Subcutaneous preadipocyte (primary cell): ENCODE results near the gene SEC14L5. TPM values are rescaled to one million over a fixed set of nuclear protein-coding genes. Genes with fewer than 3 reads are reported as not detected.

ENCODE experiments used
- total RNA-seq: library from RNA; depleted of rRNA; stranded (reverse); fragments of >200 nt; gene quantifications from 2 replicates; pipeline ENCODE4 v1.2.3, GENCODE V29; 2012

The SEC14L5 gene
- total RNA-seq = 0.59 and 1.1 TPM in 2 replicates

GRCh38 chr16:4957720-4958509 lies at the start of gene SEC14L5:
Gene SEC14L5 (plus strand): TSS chr16:4958330. CDS start chr16:4959324, 994 bp downstream.

DNA sequence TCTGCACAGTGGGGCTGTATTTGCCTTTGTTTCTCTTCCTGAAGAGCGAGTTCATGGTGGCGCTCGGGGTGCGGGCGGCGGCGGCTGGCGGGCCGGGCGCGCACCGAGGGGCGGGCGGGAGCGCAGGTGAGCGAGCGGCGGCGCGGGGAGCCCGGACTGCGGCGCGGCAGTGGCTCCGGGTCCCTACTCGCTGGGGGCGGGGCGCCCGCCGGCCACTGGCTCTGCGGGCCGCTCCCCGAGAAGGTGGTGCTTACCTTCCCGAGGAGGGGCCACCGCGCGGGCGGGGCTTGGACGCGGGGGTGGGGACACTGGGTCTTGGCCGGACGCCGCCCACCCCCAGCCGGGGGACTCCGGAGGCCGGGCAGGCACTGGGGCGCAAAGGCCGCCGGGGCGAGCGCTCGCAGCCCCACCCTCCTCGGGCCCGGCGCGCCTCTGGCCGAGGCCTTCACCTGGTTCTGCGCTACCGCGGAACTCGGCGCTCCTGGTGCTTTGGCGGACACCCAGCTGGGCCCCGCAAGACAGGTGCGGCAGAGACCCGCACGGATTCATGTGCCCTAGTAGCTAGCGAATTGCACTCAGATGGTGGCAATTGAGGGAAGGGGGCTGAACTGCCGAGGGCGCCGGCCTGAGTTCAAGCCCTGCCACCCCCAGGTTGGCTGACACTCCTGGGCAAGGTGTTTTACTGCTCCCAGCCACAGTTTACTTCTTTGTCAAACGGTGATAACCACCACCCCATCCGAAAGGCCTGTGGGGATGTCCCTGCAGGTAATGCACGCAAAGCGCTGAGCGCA lies 20.9 kb upstream of the SEC14L5 start, which contains the start of gene PPL:
TSS of gene PPL (minus strand) at position 158 of the 791 bp plus-strand sequence. CDS start at position 55, 103 bp downstream.

DNA sequence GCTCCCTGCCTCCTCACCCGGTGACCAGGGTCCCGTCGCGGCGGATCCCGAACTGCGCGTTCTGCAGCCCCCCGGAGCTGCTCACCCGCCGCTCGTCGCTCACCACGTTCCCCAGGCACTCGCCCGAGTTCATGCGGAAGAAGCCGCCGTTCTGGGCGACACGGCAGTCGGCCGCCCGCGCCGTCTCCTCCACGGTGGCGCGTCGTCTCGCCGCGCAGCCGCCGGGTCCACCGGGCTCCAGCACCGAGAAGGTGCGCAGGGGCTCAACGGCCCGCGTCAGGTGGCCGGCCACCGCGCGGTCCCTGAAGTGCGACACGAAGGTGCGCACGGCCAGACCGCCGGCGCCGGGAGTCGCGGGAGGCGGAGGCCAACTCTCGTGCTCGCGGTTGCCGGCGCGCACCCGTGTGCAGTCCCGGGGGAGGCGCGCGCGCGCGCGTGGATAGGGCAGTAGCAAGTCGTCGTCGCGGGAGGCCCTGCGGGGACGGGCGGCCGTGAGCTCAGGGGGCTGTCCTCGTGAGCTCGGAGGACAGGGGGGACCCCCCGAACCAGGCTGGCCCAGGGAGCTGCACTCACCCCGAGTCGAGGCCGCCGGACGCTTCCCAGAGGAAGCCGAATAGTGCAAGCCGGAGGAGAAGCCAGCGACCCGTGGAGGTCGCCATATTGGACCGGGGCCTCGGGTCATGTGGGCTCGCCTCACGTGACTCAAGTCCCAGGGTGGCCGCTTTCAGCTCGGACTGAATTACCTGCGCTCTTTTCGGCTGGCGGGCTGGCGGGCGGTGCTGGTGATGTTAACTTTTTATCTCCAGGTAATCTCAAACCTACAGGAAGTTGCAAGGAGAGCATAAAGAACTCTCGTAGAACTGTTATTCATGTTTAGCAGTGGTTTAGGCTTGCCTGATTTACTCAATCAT lies 75.4 kb downstream of the SEC14L5 start, which contains the start of gene NAGPA:
TSS of gene NAGPA (minus strand) at position 680 of the 911 bp plus-strand sequence. CDS start at position 659, 21 bp downstream.

GRCh38 chr16:5065813-5066212 lies 107.7 kb downstream of the SEC14L5 start, which contains the start of gene C16orf89:
Gene C16orf89 (minus strand): TSS chr16:5065956. CDS start chr16:5065908, 48 bp downstream.

Other genes starting within 250 kb of the SEC14L5 start
- gene ANKS3, start 224.1 kb upstream of the SEC14L5 start, total RNA-seq = 16.9 and 21.1 TPM in 2 replicates
- gene DNAAF8, start 223.8 kb upstream of the SEC14L5 start, total RNA-seq = 0.37 and 0.59 TPM in 2 replicates
- gene ZNF500, start 191.2 kb upstream of the SEC14L5 start, total RNA-seq = 9.6 and 13.1 TPM in 2 replicates
- not detected in 2 replicates for gene SEPTIN12, start 170.0 kb upstream of the SEC14L5 start, total RNA-seq
- gene SMIM22, start 163.0 kb upstream of the SEC14L5 start, total RNA-seq = not detected in 2 replicates
- 8.4 and 9.6 TPM in 2 replicates for gene ROGDI, start 155.7 kb upstream of the SEC14L5 start, total RNA-seq
- 37.5 and 64.1 TPM in 2 replicates for gene GLYR1, start 111.0 kb upstream of the SEC14L5 start, total RNA-seq
- gene UBN1, start 110.8 kb upstream of the SEC14L5 start, total RNA-seq = 23.1 and 35.4 TPM in 2 replicates
- 63.1 and 90.0 TPM in 2 replicates for gene PPL, start 21.2 kb upstream of the SEC14L5 start, total RNA-seq
- 13.6 and 18.2 TPM in 2 replicates for gene NAGPA, start 75.6 kb downstream of the SEC14L5 start, total RNA-seq
- not detected in 2 replicates for gene C16orf89, start 107.6 kb downstream of the SEC14L5 start, total RNA-seq
- 29.4 and 33.2 TPM in 2 replicates for gene ALG1, start 113.5 kb downstream of the SEC14L5 start, total RNA-seq
- gene EEF2KMT, start 139.5 kb downstream of the SEC14L5 start, total RNA-seq = 17.6 and 21.1 TPM in 2 replicates